ENCODE measurements around the gene CD93. TPM values are rescaled to one million over a fixed set of nuclear protein-coding genes. Genes with fewer than 3 reads are reported as not detected.

Gene CD93
- polyA plus RNA-seq, 4 donors = 35.7 to 43.9 (median 40.6) TPM

DNA sequence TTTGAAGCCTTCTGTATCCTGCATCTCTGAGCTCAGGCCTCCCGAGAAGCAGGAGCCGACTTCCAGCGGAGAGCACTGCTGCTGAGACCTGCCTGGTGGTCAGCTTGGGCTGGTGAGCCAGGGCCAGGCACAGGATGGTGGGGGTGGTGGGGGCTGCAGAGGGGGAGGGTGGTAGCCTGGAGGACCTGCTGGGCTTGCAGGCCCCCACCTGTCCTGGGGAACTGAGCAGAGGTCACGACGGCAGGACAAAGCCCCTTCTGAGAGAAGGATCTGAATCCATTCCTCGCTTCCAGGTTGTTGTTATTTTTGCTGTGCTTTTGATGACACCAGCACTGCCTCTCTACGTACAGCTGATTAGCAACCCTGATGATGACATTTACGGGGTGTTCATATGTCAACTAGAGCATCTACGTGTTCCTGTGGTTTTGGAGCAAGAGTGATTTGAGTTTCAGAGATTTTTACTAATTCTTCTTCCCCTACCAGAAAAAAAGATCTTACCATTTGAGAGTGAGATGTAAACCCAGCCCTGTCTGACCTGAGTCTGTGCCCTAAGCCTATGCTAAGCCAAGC is 35.7 kb upstream of the CD93 start:
- DNase-seq (ENCODE audit: low read depth in 4 of 4, low spot score in 2 of 4) = no peak

DNA sequence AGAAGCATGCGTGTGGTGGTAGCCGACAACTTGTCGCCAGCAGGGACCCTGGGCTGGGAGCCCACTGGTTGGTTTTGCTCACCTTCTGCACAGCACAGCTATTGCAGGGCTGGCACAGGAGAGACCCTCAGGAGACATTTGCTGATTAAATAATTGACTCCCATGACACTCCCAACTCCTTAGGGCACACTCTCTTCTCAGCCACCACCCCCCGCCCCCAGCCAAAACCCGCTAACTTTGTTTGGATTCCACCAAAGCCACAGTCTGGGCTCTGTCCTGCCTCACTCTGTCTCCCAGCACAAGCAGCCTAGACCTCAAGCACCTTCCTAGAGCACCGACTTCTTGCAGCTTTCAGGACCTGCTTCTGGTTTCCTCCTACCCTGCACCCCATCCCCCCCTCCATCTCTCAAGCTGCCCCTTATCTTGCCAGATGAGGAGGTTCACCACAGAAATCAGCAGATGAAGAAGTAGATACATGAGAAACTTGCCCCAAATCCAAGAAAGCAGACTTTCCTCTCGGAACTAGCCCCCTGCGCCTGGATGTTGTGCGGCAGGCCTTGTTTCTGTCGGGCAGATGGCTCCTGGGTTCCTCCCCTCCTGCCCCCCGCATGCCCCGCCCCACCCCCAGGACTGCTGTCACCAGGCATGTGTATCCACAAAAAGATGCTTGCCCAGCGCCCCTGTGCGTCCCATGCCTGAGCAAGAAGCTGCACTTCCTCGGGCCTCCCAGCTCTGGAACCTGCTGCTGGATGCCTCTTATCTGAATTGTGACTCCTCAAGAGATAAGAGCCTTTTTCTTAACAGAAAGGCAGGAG is 35.0 kb upstream of the CD93 start:
- no peak for DNase-seq (ENCODE audit: low read depth in 4 of 4, low spot score in 2 of 4)

DNA sequence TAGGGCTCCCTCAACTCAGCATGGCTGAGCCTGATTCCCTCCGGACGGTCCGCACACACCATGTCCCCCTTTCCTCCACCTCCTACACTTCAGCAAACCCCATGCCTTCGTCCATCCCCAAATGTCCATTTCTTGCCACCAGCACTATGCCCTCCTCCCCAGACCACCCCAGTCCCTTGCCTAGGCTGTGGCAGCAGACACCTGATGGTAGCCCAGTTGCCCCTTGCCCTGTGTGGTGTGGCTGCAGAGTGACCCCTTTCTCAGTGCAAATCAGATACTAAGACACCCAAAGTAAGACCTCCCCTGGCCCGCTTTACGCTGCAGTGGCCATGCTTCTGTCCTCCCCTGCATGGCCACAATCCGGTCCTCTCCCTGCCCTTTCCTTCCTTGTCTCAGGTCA is 34.1 kb upstream of the CD93 start:
- DNase-seq (ENCODE audit: low read depth in 4 of 4, low spot score in 2 of 4) = no peak

DNA sequence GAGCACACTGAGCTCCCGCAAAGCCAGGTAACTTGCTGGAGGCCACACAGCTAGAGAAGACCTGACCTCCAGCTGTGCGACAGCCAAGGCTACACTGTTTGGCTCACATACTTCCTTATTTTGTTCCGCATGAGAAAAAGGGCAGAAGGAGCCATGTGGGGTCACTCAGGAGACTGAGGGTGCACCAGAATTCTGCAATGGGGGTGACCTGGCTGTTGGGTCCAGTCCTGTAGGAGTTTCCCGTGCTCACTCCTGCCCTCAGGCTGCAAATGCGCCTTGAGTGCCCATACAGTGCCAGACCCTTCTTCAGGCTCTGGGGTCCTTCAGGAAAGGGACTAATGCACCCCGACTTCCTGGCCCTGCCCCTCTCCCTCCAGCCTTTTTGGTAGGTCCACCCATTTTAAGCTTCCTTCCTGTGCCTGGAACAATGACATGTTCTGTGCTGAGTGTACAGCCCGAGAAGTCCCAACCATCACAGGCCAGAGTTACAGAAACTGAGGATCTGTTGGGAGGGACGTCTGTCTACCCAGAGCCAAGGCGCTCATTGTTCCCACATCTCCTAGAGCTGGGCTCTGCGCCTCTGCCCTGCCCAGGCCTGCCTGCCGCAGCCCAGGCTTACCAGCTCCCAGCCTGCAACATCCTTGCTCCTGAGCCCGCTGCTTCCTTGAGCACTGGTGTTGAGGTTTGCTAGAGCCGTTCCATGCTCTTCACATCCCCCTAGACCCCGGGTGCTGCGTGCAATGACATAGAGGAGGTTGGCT is 33.5 kb upstream of the CD93 start:
- no peak for DNase-seq (ENCODE audit: low read depth in 4 of 4, low spot score in 2 of 4)

DNA sequence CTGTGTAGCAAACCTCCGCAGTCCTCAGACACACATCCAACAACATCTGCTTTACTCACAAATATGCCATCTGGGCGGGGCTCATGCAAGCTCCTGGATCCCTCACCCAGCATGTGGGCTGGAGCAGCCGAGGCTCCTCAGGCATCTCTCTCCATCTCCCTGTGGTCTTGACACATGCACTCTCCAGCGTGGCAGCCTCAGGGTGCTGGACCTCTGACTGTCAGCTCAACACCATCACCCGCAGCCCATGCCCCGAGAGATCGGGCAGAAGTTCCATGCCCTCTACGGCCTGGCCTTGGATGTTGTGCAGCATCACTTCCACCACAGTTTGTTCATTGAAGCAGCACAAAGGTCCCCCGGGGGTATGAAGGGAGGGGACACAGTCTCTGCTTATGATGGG is 32.6 kb upstream of the CD93 start:
- no peak for DNase-seq (ENCODE audit: low read depth in 4 of 4, low spot score in 2 of 4)

DNA sequence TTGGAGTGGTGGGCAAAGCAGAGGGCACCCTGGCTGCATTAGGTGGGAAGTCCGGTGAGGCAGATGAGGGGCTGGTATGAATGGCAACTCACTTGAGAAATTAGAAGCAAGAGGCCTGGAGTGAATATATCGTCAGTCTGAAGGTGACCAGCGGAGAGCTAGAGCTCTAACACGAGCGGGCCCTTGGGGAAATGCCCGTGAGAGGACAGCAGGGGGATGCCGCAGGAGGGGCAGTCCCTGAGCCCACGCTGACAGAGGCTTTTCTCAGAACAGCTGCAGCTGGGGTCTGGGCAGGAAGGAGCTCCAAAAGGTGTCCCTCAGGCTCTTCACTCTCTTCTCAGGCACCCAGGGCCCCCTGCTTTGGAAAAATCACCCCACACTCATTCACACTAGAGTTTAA is 32.0 kb upstream of the CD93 start:
- no peak for DNase-seq (ENCODE audit: low read depth in 4 of 4, low spot score in 2 of 4)

DNA sequence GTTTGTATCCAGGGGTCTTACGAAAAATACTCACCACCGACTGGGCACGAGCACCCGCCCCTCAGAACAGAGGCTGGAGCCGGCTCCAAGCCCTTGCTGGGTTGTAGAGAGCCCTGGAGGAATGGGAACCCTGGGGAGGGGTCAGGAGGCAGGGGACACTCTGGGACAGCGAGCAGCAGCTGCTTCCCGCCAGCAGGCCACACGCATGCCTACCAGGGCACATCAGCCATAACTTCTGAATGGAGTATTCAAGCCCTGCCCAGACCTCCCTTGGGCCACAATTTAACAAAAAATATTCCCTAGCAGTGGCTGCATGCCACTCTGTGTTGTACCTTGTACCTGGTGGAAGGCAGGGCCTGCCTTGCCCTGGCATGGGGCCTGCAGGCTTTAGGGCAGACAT is 31.6 kb upstream of the CD93 start:
- no peak for DNase-seq (ENCODE audit: low read depth in 4 of 4, low spot score in 2 of 4)

DNA sequence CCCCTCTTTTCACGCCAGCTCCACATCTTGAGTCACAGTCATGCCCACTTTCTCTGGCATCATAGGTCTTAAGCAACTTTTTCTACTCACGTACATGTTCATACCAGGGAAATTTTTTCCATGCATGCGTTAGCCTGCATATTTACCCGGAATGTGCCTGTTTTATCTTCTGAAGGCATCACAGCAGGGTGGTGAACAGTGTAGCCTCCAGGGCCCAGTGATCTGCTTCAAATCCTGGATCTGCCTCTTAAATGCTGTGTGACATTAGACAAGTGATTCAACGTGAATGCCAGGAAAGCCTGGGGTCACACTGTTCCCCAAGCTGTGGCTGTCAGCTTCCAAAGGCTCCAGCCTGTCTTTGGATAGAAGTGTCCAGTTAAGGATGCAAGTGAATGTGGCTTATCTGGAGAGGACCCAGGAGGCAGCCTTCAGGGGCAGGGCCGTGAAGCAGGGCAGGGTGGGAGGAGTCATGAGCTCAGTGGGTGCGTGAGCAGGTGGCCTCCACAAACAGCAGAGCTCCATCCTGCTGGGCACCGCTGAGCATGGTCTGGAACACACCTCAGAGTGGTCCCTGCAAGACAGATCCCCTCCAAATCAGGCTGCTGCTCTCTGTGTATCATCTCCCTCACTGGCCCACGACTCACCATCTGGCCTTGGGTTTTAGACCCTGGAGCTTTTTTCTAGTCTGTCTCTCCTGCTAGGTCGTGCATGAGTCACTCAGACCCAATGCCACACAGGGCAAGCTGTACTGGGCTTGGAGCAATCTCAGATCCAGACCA is 30.4 kb upstream of the CD93 start:
- no peak for DNase-seq (ENCODE audit: low read depth in 4 of 4, low spot score in 2 of 4)

DNA sequence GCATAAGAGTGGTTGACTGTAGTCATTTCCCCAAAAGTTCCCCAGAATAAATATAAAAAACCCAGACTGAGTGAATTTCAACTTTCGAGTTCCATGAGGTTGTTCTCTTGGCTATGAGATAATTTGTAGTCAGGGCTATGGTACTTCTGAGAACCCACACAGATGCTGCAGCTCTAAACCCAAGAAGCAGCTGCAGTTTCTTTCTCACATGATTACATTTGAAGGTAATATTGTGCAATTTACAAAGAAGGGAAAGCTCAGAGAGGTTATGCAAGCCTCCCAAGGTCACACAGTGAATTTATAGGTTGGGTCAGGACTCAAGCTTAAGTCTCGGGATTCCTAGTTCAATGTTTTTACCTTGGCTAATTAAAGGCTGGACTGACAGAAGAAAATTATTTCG is 29.7 kb upstream of the CD93 start:
- DNase-seq (ENCODE audit: low read depth in 4 of 4, low spot score in 2 of 4) = no peak

DNA sequence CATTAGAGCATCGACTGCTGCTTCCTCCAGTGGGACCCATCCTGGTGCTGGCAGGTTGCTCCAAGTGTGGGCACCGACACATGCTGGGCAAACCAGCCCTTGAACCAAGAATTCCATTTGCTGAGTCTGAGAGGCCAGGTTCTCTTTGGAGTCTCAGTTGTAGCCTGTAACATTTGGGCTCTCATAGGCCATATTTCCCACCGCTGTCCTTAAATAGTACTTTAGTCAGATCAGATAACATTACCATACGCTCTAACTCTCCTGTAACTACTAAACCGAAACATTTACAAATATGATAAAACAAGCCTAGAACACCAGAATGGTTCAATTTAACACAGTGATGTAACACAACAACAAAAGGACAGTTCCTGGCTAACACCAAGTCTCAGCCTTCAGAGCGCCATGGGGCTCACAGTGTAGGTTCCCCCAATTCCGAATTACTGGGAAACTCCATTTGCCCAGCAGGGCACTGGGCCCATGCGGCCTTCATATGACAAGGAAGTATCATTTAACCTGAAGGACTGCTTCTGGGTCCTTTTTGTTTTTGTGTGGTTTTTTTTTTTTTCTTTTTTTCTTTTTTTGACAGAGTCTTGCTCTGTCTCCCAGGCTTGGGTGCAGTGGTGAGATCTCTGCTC is 28.4 kb upstream of the CD93 start:
- no peak for DNase-seq (ENCODE audit: low read depth in 4 of 4, low spot score in 2 of 4)

DNA sequence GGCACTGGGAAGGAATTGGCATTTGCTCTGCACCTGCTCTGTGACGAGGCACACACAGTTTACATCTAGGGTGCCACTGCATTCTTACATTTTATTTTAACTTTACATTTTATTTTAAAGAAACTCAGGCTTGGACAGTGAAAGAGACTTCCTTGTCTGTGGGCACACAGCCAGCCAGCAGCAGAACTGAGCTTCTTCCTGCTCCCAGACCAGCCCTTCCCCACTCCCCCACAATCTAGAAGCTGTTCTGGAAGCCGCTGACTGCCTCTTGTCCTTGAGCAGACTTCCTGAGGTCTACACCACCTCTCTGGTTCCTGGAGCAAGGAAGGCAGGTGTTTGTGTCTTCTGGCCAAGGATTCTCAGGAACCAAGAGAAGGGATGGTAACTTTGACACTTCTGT is 27.9 kb upstream of the CD93 start:
- no peak for DNase-seq (ENCODE audit: low read depth in 4 of 4, low spot score in 2 of 4)

DNA sequence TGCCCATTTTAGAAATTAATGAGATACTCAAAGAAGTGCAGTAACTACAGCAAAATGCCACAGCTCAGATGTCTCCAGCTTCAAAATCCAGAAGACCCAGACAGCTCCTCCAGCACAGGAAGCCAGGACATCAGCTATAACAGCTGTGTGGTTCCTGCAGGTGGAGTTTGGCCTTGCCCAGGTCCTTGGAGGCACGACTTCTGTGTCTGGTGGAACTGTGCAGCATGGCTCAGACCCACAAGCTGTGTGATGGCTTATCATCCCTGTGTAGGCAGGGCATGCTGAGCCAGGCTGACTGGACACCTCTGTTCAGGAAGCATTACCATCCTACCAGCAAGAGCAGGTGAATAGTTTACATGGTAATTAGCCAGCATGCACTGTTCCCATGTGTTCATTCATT is 26.5 kb upstream of the CD93 start:
- no peak for DNase-seq (ENCODE audit: low read depth in 4 of 4, low spot score in 2 of 4)

DNA sequence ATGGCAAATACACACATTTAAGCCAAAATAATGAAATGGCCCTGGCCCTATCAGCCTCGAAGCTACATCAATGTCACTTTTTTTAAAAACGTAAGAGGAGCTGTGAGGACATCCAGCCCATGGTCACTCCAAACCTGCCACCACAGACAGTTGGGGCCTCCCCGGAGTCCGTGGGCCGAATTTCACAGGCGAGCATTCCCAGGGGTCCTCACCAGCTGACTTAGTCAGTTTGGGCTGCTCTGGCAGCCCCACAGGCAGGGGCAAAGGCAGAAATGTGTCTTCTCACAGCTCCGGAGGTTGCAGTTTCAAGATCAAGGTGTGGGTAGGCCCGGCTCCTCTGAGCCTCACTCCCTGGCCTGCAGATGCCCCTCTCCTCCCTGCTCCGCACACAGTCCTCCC is 25.8 kb upstream of the CD93 start:
- DNase-seq (ENCODE audit: low read depth in 4 of 4, low spot score in 2 of 4) = no peak

DNA sequence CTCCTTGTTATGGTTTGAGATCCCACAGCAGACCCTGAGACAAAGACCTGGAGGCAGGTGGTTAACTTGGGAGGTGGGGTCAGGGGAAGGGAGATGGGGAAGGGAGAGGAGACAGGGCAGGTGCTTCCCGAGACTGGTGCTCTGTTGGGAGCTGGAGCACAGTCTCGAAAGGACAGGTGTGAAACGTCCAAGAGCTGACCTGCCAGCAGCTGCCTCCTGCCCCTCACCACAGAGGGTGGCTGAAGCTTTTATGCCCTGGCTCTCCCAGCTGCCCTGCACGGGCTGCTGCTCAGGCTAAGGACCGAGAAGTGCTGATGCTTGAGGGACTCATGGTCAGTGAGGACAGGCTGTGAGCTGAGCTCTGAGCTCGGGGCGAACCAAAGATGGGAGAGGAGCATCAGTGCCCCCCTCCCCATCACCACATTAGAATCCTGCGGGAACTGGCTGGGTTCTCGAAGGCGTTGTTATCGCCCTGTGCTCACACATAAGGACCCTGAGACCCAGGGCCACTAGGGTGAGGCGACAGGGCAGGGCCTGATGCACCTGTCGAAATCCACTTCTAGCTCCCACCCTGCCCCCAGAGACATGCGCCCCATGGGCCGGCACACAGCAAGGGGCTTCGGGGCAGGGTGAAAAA is 25.3 kb upstream of the CD93 start:
- DNase-seq (ENCODE audit: low read depth in 4 of 4, low spot score in 2 of 4) = no peak

DNA sequence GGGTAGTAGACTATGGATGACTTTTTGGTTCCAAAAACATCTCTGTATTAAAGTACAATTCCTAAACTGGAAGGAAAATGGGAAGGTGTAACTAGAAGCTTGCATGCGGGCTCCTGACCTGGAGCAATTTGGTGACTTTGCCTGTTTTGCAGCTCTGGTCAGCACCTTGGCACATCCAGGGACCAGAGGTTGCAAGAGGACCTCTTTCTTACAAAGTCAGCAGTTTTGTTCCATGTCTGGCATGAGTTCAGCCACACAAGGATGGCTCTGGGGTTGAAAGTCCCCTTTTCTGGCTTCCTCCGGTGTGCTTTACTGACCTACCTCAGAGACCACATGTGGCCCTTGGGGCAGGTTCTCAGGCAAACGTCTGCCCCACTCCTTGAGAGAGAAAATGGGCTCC is 22.7 kb upstream of the CD93 start:
- no peak for DNase-seq (ENCODE audit: low read depth in 4 of 4, low spot score in 2 of 4)

DNA sequence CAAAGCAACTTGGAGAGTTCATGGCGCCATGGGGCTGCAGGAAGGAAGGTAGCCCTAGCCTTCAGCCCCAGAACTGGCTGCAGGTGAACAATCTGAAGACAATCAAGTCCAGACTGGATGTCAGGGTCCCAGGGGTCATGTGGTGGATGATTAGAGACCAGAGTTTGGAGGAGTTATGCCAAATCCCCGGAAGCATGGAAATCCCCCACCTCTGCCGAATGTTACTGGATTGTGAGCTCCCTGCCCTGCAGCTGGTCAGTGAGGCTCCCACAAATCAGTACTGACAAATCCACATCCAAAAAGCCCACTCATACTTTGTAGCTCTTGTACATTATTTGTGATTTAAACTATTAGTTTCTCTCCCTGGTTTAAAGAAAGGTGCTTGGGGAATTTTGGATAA is 21.3 kb upstream of the CD93 start:
- DNase-seq (ENCODE audit: low read depth in 4 of 4, low spot score in 2 of 4) = no peak

DNA sequence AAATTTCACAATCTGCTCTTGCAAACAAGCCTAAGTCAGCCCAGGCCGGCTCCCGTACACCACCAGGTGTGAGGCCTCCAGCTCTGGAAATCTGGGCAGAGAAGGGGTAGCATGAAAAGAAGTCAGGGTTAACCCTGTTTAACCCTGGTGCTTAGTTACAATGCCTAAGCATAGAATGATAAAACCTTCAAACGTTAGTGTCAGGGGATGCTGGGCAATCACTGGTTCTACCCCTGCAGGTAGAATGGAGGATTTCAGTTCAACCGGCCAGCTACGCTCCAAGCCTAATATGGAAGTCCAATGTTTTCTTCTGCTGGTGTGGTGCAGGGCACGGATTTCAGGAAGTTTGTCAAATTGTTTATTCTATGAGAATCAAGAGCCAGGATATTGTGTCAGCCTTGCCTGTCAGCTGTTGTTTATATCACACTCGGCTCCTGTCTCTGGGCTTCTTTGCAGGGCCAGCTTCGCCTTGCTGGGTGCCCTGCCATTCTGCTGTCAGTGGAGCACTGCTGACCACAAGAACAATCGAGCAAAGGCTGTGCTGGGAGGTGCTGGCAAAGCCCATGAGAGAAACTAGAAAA is 20.2 kb upstream of the CD93 start:
- no peak for DNase-seq (ENCODE audit: low read depth in 4 of 4, low spot score in 2 of 4)

DNA sequence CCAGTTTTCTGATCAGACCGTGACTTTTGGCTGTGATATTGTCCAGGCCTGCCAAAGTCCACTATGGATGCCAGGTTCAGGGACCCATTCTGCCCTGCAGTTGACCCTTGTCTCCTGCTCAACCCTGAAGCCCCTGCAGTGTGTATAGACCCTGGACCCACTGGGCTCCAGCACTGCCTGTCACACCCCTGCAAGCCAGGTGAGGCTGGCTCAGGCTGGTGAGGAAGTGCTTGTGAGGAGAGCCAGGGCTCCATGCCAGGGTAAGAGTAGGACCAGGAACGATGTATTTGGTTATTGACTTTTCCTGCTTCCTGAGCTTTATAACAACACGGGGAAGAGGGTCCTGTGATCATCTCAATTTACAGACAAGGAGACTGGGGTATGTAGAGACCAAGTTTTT is 19.1 kb upstream of the CD93 start:
- DNase-seq (ENCODE audit: low read depth in 4 of 4, low spot score in 2 of 4) = no peak

DNA sequence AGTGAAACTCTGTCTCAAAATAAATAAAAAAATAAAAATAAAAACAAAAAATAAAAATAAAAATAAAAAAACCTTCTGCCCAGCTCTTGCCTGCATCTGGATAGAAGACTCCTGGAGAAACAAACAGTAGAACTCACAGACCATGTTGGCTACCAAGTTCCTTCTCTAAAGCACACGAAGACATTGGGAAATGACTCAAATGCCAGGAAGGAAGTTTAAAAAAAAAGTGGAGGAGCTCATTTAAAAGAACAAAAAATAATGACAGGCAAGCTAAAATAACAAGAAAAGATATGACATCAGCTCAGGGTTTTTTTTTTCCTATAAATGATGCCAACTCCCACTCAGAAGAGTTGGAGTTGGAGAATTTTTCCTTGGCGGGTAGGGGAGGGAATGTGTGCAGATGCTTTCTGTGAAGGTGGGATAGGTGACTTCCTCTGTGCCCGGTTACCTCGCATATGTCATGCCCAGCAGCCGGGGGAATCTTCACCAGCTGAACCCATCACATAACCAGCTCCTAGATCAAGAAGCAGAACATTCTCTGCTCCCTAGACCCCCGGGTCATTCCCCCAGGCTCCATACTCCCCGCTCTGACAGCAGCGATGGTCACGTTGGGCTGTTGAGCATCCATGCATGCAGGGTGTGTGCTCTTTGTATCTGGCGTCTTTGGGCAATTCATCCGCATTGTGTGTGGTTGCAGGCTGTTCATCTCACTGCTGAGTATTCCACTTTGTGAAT is 17.3 kb upstream of the CD93 start:
- no peak for DNase-seq (ENCODE audit: low read depth in 4 of 4, low spot score in 2 of 4)
